GM18505 (cell line): ENCODE data around the gene BTBD16.
A peak's percentile ranks its signal among the peaks of the same experiment; 100 is the strongest.

Experiments
- ATAC-seq: cut with Tn5 transposase; IDR thresholded peaks from one replicate; pipeline ENCODE4 v1.9.1; 2021; ENCODE audit not compliant: unreplicated experiment
- POLR2A ChIP-seq: IDR thresholded peaks from 4 replicates; pipeline ENCODE4 v1.6.1; 2011; ENCODE audit warnings: borderline replicate concordance; ENCODE audit not compliant: insufficient read depth, insufficient read length; ENCODE audit errors: extremely low read depth

Gene BTBD16

GRCh38 chr10:122374859-122375678, 104.0 kb downstream of the BTBD16 start:
- ATAC-seq, result peak; percentile 45
- no peak for TF ChIP-seq POLR2A

- no peak for ATAC-seq
- TF ChIP-seq POLR2A, result no peak
Observed at GRCh38 chr10:122375679-122376160, 104.6 kb downstream of the BTBD16 start.

- TF ChIP-seq POLR2A, result no peak
- no peak for ATAC-seq
Observed at GRCh38 chr10:122376364-122376961, 105.4 kb downstream of the BTBD16 start.

- TF ChIP-seq POLR2A, result no peak
- no peak for ATAC-seq
Observed at GRCh38 chr10:122379041-122379440, 107.9 kb downstream of the BTBD16 start.

- TF ChIP-seq POLR2A, result no peak
- ATAC-seq, result no peak
Observed at GRCh38 chr10:122379537-122379936, 108.4 kb downstream of the BTBD16 start.

GRCh38 chr10:122380703-122381102, 109.6 kb downstream of the BTBD16 start:
- ATAC-seq, result no peak
- no peak for TF ChIP-seq POLR2A

GRCh38 chr10:122381680-122382079, 110.6 kb downstream of the BTBD16 start:
- ATAC-seq, result no peak
- no peak for TF ChIP-seq POLR2A

GRCh38 chr10:122386514-122386913, 115.4 kb downstream of the BTBD16 start:
- no peak for ATAC-seq
- no peak for TF ChIP-seq POLR2A

GRCh38 chr10:122387572-122387971, 116.5 kb downstream of the BTBD16 start:
- no peak for ATAC-seq
- TF ChIP-seq POLR2A, result no peak
